Progenitor cell of endocrine pancreas (in vitro differentiated cells): Measurements from ENCODE around the gene SLC6A6. TPM values are rescaled to one million over a fixed set of nuclear protein-coding genes. Genes with fewer than 3 reads are reported as not detected.
A peak's percentile ranks its signal among the peaks of the same experiment; 100 is the strongest.

Source experiments
- DNase-seq: peaks from one replicate; pipeline ENCODE4 v3.0.0; 2021; ENCODE audit warnings: low spot score; ENCODE audit not compliant: unreplicated experiment
- H3K27ac Mint-ChIP-seq: 2 replicates; pipeline ENCODE4 v1.8.0; 2021; ENCODE audit warnings: mild to moderate bottlenecking, moderate library complexity, mixed read lengths
- H3K27me3 Mint-ChIP-seq: 2 replicates; pipeline ENCODE4 v1.8.0; 2021; ENCODE audit warnings: mixed read lengths
- H3K36me3 Mint-ChIP-seq: 2 replicates; pipeline ENCODE4 v1.8.0; 2022; ENCODE audit warnings: mixed read lengths; ENCODE audit not compliant: insufficient read depth
- H3K4me1 Mint-ChIP-seq: 2 replicates; pipeline ENCODE4 v1.8.0; 2021; ENCODE audit warnings: low read depth, mixed read lengths
- H3K4me3 Mint-ChIP-seq: 2 replicates; pipeline ENCODE4 v1.8.0; 2021; ENCODE audit warnings: low read depth, mild to moderate bottlenecking, moderate library complexity, mixed read lengths
- H3K9me3 Mint-ChIP-seq: 2 replicates; pipeline ENCODE4 v1.8.0; 2021; ENCODE audit warnings: low read depth, mixed read lengths
- CTCF ChIP-seq: fragments of 200-600 bp; sonication (generic); IDR thresholded peaks from one replicate; pipeline ENCODE4 v1.5.0; 2021; ENCODE audit warnings: antibody characterized with exemption, mild to moderate bottlenecking; ENCODE audit not compliant: unreplicated experiment
- total RNA-seq: library from RNA; stranded (reverse); gene quantifications from 2 replicates; pipeline ENCODE4 v1.2.1, GENCODE V29; 2021

SLC6A6 gene
- total RNA-seq, 1 donor from 2014 or later = 23.8 TPM

- H3K9me3 Mint-ChIP-seq = no peaks in the 10 kb centered on the region
- H3K36me3 Mint-ChIP-seq = peaks cover 7% of the 10 kb centered on the region
- no peak for DNase-seq
- no peak for TF ChIP-seq CTCF
- H3K4me3 Mint-ChIP-seq = no peak overlapping the region
- H3K27me3 Mint-ChIP-seq = no peaks in the 10 kb centered on the region
- H3K27ac Mint-ChIP-seq = no peak overlapping the region
- H3K4me1 Mint-ChIP-seq = peaks cover 19% of the 10 kb centered on the region
These were observed 13.1 kb downstream of the SLC6A6 start for GRCh38 chr3:14415501-14415900.

GRCh38 chr3:14416453-14416852 lies 14.0 kb downstream of the SLC6A6 start:
- Mint-ChIP-seq H3K4me3 (no peak overlapping the region), H3K4me1 (peaks cover 21% of the 10 kb centered on the region), H3K36me3 (peaks cover 7% of the 10 kb centered on the region), H3K27me3 (no peaks in the 10 kb centered on the region), H3K27ac (no peak overlapping the region), H3K9me3 (no peaks in the 10 kb centered on the region)
- TF ChIP-seq CTCF = no peak
- DNase-seq = no peak

GRCh38 chr3:14418296-14419250 lies 16.2 kb downstream of the SLC6A6 start:
- no peak for TF ChIP-seq CTCF
- Mint-ChIP-seq H3K27ac (peak overlapping the region; percentile 95), H3K36me3 (peaks cover 7% of the 10 kb centered on the region), H3K4me1 (peaks cover 20% of the 10 kb centered on the region), H3K4me3 (no peak overlapping the region), H3K9me3 (no peaks in the 10 kb centered on the region), H3K27me3 (no peaks in the 10 kb centered on the region)
- peak; percentile 46 for DNase-seq

GRCh38 chr3:14422016-14422963 lies 19.9 kb downstream of the SLC6A6 start:
- H3K36me3 Mint-ChIP-seq = peaks cover 5% of the 10 kb centered on the region
- DNase-seq = no peak
- H3K4me3 Mint-ChIP-seq = no peak overlapping the region
- no peaks in the 10 kb centered on the region for H3K9me3 Mint-ChIP-seq
- peak overlapping the region; percentile 20 for H3K27ac Mint-ChIP-seq
- no peaks in the 10 kb centered on the region for H3K27me3 Mint-ChIP-seq
- no peak for TF ChIP-seq CTCF
- peaks cover 19% of the 10 kb centered on the region for H3K4me1 Mint-ChIP-seq

GRCh38 chr3:14423197-14423743 lies 20.9 kb downstream of the SLC6A6 start:
- no peak for DNase-seq
- H3K9me3 Mint-ChIP-seq = no peaks in the 10 kb centered on the region
- peaks cover 15% of the 10 kb centered on the region for H3K4me1 Mint-ChIP-seq
- H3K4me3 Mint-ChIP-seq = no peak overlapping the region
- H3K27me3 Mint-ChIP-seq = no peaks in the 10 kb centered on the region
- no peak overlapping the region for H3K27ac Mint-ChIP-seq
- TF ChIP-seq CTCF = no peak
- H3K36me3 Mint-ChIP-seq = peaks cover 3% of the 10 kb centered on the region
